ENCODE data around the gene ASIC4.
A peak's percentile ranks its signal among the peaks of the same experiment; 100 is the strongest.

Gene ASIC4

DNA sequence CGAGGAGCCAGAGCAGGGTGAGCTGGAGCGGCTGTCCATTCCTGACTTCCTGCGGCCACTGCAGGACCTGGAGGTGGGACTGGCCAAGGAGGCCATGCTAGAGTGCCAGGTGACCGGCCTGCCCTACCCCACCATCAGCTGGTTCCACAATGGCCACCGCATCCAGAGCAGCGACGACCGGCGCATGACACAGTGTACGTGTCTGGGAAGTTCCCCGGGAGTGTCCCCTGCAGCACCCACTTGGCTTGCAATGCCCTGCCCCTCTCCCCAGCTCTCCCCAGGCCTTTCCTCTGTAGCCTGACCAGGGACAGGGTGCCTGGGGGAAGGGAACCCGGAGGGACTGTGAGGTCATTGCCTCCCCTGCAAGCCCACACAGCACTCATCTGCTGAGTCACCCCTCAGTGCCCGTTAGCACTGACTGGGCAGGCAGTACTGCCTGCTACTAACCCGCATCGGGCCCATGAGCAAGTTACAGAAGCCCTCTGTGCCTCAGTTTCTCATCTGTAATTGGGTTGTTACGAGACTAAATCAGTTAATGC lies 45.0 kb upstream of the ASIC4 start:
- peak; percentile 49 for DNase-seq
- peaks cover 28% of the 10 kb centered on the region for H3K4me1 ChIP-seq
- TF ChIP-seq, protein P1, sequence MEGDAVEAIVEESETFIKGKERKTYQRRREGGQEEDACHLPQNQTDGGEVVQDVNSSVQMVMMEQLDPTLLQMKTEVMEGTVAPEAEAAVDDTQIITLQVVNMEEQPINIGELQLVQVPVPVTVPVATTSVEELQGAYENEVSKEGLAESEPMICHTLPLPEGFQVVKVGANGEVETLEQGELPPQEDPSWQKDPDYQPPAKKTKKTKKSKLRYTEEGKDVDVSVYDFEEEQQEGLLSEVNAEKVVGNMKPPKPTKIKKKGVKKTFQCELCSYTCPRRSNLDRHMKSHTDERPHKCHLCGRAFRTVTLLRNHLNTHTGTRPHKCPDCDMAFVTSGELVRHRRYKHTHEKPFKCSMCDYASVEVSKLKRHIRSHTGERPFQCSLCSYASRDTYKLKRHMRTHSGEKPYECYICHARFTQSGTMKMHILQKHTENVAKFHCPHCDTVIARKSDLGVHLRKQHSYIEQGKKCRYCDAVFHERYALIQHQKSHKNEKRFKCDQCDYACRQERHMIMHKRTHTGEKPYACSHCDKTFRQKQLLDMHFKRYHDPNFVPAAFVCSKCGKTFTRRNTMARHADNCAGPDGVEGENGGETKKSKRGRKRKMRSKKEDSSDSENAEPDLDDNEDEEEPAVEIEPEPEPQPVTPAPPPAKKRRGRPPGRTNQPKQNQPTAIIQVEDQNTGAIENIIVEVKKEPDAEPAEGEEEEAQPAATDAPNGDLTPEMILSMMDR (IDR thresholded peaks at IDR 0.05; ENCODE audit: low read depth, low read length): no peak
- H3K9me3 ChIP-seq: no peaks in the 10 kb centered on the region
- no peak overlapping the region for H3K4me3 ChIP-seq (ENCODE audit: low read depth, low read length)
- peaks cover 65% of the 10 kb centered on the region for H3K36me3 ChIP-seq
- no peaks in the 10 kb centered on the region for H3K27me3 ChIP-seq

DNA sequence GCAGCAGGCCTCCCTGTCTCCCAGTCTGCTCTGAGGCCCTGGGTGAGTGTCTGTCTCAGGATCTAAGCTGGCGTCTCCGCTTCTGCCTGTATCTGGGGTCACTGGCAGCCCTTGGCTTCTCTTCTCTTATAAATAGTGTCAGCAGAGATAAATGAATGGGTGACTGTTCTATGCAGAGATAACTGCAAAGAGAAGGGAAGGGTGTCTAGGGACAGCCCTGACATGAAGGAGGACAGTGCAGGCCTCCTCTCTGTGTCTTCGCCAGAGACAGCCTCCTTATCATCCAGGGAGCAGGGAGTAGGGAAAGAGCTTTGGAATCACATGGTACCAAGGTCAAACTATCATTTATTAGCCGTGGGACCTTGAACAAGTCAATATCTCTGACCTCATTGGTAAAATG lies 43.9 kb upstream of the ASIC4 start:
- no peak for DNase-seq
- Histone ChIP-seq H3K4me1 (peaks cover 28% of the 10 kb centered on the region), H3K27me3 (no peaks in the 10 kb centered on the region), H3K4me3 (ENCODE audit: low read depth, low read length) (no peak overlapping the region), H3K36me3 (peaks cover 57% of the 10 kb centered on the region), H3K9me3 (no peaks in the 10 kb centered on the region)
- TF ChIP-seq, protein P1 (IDR thresholded peaks at IDR 0.05; ENCODE audit: low read depth, low read length): no peak

GRCh38 chr2:219471476-219472371 lies 42.6 kb upstream of the ASIC4 start:
- Histone ChIP-seq H3K4me1 (peaks cover 29% of the 10 kb centered on the region), H3K27me3 (no peaks in the 10 kb centered on the region), H3K4me3 (ENCODE audit: low read depth, low read length) (no peak overlapping the region), H3K9me3 (no peaks in the 10 kb centered on the region), H3K36me3 (peaks cover 50% of the 10 kb centered on the region)
- TF ChIP-seq, protein P1 (IDR thresholded peaks at IDR 0.05; ENCODE audit: low read depth, low read length): no peak
- no peak for DNase-seq

DNA sequence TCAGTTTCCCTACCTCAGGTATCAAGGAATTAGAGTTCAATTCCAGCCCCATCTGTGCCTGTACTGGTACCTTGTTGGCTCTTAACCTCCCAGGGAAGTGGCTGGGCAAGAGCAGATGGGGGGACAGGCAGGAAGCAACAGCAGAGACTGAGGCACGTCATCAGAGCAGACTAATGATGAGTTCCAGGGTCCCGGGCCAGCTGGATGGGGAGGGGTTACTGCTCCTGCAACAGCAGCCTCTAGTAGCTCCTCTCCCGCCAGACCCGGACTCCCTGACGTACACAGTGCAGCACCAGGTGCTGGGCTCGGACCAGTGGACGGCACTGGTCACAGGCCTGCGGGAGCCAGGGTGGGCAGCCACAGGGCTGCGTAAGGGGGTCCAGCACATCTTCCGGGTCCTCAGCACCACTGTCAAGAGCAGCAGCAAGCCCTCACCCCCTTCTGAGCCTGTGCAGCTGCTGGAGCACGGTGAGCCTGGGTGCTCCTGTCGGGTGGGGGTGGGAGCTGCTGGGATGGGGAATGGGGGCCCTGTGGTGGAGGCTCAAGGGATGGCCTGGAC lies 41.6 kb upstream of the ASIC4 start:
- Histone ChIP-seq H3K4me3 (ENCODE audit: low read depth, low read length) (no peak overlapping the region), H3K4me1 (peaks cover 28% of the 10 kb centered on the region), H3K27me3 (no peaks in the 10 kb centered on the region), H3K36me3 (peaks cover 40% of the 10 kb centered on the region), H3K9me3 (no peaks in the 10 kb centered on the region)
- TF ChIP-seq, protein P1 (IDR thresholded peaks at IDR 0.05; ENCODE audit: low read depth, low read length): no peak
- DNase-seq: no peak

GRCh38 chr2:219473511-219473910 lies 40.8 kb upstream of the ASIC4 start:
- no peak for DNase-seq
- no peak overlapping the region for H3K4me3 ChIP-seq (ENCODE audit: low read depth, low read length)
- no peaks in the 10 kb centered on the region for H3K27me3 ChIP-seq
- TF ChIP-seq, protein P1 (IDR thresholded peaks at IDR 0.05; ENCODE audit: low read depth, low read length): no peak
- peaks cover 38% of the 10 kb centered on the region for H3K36me3 ChIP-seq
- H3K9me3 ChIP-seq: no peaks in the 10 kb centered on the region
- H3K4me1 ChIP-seq: peaks cover 26% of the 10 kb centered on the region
